Lower leg skin (tissue), 4 donors: ENCODE data around the gene ZNF580. TPM values are rescaled to one million over a fixed set of nuclear protein-coding genes. Genes with fewer than 3 reads are reported as not detected.

Source experiments
- DNase-seq, 2 donors: peaks; one replicate each; pipeline ENCODE4 v3.0.0-alpha.2; 2019; ENCODE audit warnings: low spot score in 2 of 2
- H3K4me3 ChIP-seq: fragments of 200-600 bp; sonication (generic); 2 replicates; pipeline ENCODE4 v1.5.1; 2017; ENCODE audit warnings: mild to moderate bottlenecking, low read depth; ENCODE audit not compliant: poor library complexity, severe bottlenecking
- CTCF ChIP-seq, 3 donors: fragments of 450-650 bp; IDR thresholded peaks; one replicate each; pipeline ENCODE4 v1.5.1; 2016; ENCODE audit warnings: antibody characterized with exemption in 3 of 3, mild to moderate bottlenecking in 3 of 3, moderate library complexity in 2 of 3
- POLR2A ChIP-seq, 2 donors: fragments of 450-650 bp; IDR thresholded peaks; one replicate each; pipeline ENCODE4 v1.6.1; 2016 to 2017; ENCODE audit warnings: antibody characterized with exemption in 2 of 2, mild to moderate bottlenecking in 1 of 2, moderate library complexity in 1 of 2
- WGBS, 2 donors: methylation state at CpG; one replicate each; pipeline ENCODE4 v1.1.5; 2018; 5-methylcytosine and 5-hydroxymethylcytosine counted together
- intact Hi-C: fragments of 100-400 bp; cut with DNase I; formaldehyde crosslinking; loops from one replicate; pipeline ENCODE4 v1.15.0; 2023; ENCODE audit warnings: low total_unique reads
- total RNA-seq, 4 donors: library from RNA; depleted of rRNA; stranded (reverse); fragments of >200 nt; gene quantifications; one replicate each; pipeline ENCODE4 v1.1.0, GENCODE V29; 2016

Gene ZNF580
- total RNA-seq, 4 donors from 2014 or later, result 14.1 to 38.0 (median 22.9) TPM

- WGBS, 2 donors, result 83 to 98% methylated on average over 4 of the region's 4 CpGs
- TF ChIP-seq POLR2A (IDR thresholded peaks at IDR 0.05) (no peak), CTCF (IDR thresholded peaks at IDR 0.05) (no peak)
- intact Hi-C loops, result no loop called here
- H3K4me3 ChIP-seq, result no peak overlapping the region
- DNase-seq, result no peak
Observed at GRCh38 chr19:55667006-55667381, 26.2 kb downstream of the ZNF580 start.

GRCh38 chr19:55667511-55667910 is 26.7 kb downstream of the ZNF580 start:
- intact Hi-C loops, result no loop called here
- TF ChIP-seq POLR2A (IDR thresholded peaks at IDR 0.05) (no peak), CTCF (IDR thresholded peaks at IDR 0.05) (no peak)
- DNase-seq, result no peak
- no peak overlapping the region for H3K4me3 ChIP-seq
- WGBS, 2 donors, result 75 to 86% methylated on average over 11 to 12 of the region's 12 CpGs

- intact Hi-C loops, result no loop called here
- H3K4me3 ChIP-seq, result no peak overlapping the region
- no peak for DNase-seq
- TF ChIP-seq POLR2A (IDR thresholded peaks at IDR 0.05) (no peak), CTCF (IDR thresholded peaks at IDR 0.05) (no peak)
- 62 to 68% methylated on average over 10 to 11 of the region's 11 CpGs for WGBS, 2 donors
Observed at GRCh38 chr19:55667958-55668357, 27.2 kb downstream of the ZNF580 start.

GRCh38 chr19:55668603-55669348 is 28.0 kb downstream of the ZNF580 start:
- 88 to 91% methylated on average over 30 of the region's 30 CpGs for WGBS, 2 donors
- intact Hi-C loops, result no loop called here
- H3K4me3 ChIP-seq, result no peak overlapping the region
- DNase-seq, result no peak
- TF ChIP-seq POLR2A (IDR thresholded peaks at IDR 0.05), result no peak
- TF ChIP-seq CTCF (IDR thresholded peaks at IDR 0.05), result no peak

- DNase-seq, result no peak
- 86 to 87% methylated on average over 42 to 43 of the region's 43 CpGs for WGBS, 2 donors
- no peak overlapping the region for H3K4me3 ChIP-seq
- intact Hi-C loops, result loop anchor here (5.0 kb wide), 1 partner anchor 838 kb away; the partner anchor contains the start of gene ZNF471
- no peak for TF ChIP-seq CTCF (IDR thresholded peaks at IDR 0.05)
- no peak for TF ChIP-seq POLR2A (IDR thresholded peaks at IDR 0.05)
Observed at GRCh38 chr19:55669418-55670279, 28.8 kb downstream of the ZNF580 start.
